Activated CD4-positive, alpha-beta T cell treated with anti-CD3 and anti-CD28 coated beads for 48 hours (primary cell): Measurements from ENCODE around the gene JMJD1C.

Experiments used
- DNase-seq: peaks from one replicate; pipeline ENCODE4 v3.0.0-alpha.2; 2020

JMJD1C gene

DNA sequence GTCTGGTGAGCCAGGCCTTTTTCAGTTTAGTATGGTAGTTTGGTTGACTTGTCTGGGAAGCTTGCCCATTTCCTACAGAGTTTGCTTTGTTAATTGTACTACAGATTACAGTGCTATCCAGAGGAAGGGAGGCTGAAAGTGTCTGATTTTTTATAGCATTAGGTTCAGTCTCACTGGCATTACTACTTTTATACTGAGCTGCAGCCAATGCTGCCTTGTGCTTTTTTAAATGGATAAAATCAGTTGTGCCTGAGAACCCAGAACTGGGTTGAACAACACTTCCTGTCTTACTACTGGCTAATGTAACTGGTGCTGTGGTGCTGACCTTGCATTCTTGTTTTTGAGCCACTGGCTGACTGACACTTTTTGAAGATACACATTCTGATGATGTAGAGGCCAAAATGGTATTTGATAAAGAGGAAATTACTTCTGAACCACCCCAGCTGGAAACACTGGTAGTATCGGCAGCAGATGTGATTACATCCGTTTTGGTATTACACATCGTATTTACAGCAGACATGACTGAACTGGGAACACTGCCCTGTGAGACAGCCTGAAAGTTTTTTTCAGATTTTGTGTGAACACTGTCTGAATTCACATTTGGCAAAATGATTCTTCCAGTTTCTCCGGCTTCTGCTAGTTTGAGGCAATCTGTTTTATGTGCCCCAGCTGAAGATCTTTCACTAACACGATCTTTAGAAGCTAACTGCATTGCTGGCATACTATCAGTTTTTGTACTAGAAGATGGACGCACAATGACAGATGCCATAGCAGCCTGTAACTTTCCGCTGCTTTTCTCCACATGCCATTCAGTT, 258.6 kb downstream of the JMJD1C start:
- DNase-seq: no peak

DNA sequence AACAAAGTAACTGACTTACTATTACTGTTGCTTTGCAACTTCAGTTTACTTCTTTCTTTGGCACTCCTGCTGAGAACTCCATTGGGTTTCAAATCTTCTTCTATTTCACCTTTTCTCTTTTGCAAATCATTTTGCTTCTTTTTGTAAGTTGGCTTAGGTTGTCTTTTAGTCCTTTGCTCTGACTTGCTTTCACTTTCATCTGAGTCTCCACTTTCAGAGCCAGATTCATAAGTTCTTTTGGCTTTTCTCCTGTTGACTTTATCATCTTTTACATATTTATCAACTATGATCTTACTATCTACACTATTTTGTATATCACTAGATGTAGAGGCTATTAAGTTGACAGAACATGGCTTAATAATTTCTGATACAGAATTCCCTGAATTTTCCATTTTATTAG, 259.2 kb downstream of the JMJD1C start:
- no peak for DNase-seq

DNA sequence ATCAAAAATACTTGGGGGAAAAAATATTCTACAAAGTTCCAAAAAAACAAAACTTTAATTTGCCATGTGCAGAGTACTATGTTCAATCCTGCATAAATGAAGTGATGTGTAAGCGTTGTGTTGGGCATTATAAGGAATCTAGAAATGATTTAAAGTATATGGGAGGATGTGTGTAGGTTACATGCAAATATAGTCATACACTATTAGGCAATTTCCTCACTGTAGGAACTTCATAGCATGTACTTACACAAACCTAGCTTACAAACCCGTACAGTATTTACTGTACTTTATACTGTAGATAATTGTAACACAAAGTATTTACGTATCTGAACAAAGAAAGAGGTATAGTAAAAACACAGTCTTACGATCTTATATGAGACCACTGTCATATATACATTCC, 260.4 kb downstream of the JMJD1C start:
- DNase-seq: no peak

DNA sequence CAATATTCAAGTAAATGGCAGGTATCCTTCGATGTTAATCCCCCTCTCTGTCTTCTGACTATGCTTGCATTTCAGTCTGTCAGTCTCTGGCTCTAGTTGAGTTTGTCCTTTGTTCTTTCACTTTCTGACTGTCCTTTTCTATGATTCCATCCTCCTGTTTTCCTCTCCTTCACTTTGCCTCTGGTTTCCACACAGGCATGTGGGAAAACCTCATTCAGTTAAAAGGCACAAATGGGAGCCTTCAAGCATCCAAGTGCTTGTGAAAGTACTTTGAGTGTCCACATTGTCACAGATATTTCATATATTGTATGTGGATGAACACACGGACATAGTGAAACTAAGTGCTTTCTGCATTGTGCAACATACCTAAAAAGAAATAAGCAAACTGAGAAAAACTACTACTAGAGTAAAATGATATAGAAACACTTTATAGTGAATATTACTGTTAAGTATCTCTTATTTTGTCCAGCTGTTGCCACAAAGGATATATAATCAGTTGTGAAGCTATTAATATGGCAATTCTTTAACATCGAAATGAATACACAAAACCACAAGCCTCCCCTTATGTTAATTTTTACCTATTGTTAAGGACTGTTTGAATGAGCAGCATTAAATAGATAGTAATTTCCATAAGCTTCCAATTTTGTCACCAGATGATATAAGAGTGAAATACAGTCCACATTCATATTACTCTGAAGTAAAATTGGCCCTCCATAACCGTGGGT, 260.9 kb downstream of the JMJD1C start:
- DNase-seq: no peak

DNA sequence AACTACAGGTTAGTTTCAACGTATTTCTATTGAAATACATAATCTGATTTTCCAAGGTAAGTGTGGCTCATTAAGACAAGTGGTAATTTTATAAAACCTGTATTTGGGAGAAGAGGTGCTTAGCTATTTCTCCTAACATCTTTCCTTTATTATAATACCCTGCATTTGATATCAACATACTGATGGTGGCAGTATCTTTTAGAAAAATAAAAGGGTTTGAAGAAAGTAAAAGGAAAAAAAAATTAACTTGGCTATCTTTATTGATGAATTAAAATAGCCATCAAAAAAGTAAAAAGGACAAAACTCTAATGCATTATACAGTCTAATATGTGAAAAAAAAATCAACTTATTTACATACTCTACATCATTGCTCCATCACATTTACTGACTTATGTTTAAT, 264.7 kb downstream of the JMJD1C start:
- no peak for DNase-seq

DNA sequence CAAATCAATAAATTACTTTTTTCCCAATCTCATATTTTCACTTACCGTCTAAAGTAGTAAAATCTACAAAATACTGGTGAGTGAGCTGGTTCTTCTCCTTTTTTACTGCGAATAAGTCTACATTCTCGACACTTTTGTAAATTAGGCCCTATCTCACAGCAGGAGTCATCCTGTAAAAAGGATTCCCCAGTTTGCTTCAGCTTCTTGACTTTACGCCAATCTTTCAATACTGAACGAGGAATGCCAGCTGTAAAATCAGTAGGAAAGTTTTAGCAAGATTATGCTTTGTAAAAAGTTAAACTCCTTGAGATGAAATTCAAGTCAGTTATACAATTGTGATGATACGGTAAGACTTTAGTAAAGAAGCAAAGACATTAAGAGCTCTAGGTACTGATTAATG, 265.3 kb downstream of the JMJD1C start:
- no peak for DNase-seq

DNA sequence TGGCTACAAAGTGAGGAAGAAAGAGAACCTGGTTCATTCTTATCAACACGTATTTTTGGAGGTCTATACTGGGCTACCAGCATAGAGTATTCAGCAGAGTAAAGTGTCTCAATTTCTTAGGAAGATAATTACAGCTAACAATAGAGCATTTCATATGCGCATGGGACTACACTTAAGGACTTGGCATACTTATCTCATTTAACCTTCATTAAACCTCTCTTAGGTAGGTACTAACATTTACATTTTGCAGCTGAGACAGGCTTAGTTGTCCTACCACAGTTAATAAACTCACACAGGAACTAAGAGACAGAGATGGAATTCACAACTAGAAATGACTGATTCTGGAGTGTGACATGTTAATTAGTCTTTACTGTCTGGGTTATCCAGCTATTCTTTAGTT, 266.1 kb downstream of the JMJD1C start:
- no peak for DNase-seq

DNA sequence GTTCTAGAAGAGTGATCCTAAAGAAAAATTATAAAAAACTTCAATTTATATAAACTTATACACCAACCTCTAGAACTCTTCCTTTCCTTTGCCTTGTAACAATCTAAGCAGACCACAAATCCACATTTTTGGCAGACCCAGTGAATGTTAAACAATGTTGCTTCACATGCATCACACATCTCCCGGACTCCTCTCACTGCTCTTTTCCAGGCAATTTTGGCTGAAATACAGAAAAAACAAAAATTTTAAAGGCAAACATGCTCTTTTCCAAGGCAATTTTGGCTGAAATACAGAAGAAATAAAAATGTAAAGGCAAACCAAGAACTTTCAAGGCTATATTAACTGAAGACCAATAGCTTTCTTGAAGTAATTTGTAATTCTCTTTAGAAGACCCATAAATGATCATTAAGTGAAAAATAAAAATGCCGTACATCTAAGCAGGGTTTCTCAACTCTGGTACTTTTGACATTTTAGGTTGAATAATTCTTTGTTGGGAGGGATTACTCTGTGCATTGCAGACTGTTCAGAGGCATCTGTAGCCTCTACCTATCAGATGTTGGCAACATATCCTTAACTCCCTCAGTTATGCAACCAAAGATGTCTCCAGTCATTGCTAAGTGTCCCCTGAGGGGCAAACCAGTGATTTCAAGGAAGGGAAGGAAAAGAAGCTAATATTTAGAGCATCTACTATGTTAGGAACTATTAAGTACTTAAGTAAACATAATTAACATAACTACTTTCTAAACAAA, 268.3 kb downstream of the JMJD1C start:
- DNase-seq: no peak

DNA sequence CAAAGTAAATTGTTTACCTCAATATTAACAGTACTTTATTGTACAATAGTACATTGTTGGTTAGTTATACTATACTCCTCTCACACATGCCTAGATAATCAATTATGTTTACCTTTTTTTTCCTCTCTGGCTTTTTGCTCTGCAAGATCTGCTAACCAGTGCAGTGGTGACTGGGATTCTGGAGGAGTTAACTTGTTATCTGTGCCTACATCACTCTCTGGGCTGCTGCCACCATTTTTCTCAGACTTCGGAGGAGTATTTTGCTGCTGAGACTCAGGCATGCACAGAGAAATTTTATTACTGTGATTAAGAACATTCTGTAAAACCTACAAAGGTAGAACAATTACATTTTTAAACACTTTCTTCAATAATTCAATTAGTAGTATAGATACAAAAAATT, 273.0 kb downstream of the JMJD1C start:
- DNase-seq: no peak

DNA sequence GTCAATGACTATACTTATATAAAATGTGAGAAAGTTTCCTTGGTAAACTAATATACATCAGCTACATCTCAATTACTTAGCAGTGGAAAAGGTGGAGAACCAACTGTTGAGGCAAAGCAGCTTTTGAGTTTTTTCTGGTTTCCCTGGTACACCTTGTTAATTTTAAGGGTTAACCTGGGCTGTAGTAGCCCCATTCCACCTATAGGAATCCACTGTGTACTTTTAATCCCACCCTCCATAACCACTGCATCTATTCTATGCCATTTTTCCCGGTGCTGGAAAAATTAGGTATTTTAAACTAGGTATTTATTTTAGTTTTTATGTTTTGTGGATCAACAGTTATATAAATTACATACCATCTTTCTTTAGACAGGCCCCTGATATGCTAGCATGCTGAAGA, 290.2 kb downstream of the JMJD1C start:
- no peak for DNase-seq

DNA sequence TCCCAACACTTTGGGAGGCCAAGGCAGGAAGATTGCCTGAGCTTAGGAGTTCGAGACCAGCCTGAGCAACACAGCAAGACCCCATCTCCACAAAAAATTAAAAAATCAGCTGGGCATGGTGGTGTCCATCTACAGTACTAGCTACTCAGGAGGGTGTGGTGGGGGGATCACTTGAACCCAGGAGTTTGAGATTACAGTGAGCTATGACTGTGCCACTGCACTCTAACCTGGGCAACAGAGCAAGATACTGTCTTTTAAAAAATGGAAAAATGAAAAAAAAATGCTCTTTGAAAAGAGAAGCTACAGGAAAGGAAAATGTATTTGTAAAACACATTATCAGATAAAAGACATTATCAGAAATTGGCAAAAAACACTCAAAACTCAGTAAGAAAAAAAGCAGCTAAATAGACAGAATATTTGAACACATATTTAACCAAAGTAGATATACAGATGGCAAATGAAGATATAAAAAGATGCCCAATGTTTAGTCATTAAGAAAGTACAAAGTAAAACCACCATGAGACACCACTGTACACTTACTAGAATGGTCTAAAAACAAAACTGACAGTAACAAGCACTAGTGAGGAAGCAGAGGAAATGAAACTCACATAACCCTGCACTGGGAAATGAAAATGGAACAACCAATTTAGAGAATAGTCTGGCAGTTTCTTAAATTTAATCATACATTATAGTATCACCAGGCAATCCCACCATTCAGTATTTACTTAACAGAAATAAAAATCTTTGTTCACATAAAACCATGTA, 292.1 kb downstream of the JMJD1C start:
- DNase-seq: no peak

DNA sequence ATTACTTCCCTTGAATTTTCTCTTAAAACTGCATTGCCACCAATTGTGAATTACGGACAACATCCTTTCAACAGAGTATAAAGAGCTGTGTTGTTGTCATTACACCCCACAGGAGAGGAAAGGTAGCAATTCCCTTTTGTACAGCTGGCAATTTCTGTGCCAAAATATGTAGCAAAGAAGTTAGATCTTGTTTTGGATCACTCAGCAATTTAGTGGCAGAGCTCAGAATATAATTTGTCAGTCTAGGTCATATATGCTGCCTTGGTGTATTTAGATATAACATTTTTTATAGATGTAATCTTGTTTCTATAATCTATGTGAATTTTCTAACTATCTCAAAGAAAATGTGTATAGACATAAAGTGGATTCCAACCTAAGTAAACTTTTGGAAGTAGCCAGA, 293.9 kb downstream of the JMJD1C start:
- DNase-seq: no peak

DNA sequence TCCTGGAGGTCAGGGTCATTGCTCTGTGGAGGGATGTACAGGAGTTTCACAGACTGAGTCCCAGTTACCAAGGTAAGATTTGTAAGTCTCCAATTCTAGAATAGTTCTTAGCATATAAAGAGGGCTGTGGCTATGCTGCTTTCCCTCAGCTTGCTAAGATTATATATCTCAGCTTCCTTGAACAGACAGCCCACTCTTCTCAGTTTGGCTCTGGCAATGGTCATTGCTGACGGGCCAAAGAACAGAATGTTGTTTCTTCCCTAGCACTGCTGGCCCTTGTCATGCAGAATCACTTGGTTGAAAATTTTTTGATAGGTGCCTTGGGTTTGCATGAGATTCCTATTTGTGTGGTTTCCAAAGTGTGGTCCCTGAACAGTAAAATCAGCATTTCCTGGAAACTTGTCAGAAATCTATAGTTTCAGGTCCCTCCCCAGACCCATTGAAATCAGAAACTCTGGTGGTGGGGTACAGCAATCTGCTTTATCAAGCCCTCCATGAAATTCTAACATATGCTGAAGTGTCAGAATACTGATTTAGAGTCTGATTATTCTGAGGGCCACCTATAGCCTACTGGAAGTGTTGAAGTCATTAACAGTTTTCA, 294.4 kb downstream of the JMJD1C start:
- no peak for DNase-seq

DNA sequence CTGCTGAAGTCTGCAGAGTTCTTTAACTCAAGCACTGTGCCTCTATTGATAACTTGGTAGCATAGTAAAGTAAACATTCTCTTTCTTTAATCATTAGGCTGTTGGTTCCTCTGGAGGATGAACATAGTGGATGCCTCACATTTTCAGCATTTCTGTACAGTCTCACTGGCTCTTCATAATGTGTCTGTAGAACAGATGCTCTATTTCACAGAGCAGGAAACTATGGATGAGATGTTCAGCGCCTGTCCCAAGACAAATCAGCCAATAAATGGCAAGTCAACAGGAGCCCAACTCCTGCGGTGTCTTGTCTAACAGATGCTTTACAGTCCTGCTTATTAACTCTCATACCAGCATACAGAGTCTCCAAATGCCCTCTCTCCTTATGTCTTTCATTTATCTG, 296.2 kb downstream of the JMJD1C start:
- no peak for DNase-seq

DNA sequence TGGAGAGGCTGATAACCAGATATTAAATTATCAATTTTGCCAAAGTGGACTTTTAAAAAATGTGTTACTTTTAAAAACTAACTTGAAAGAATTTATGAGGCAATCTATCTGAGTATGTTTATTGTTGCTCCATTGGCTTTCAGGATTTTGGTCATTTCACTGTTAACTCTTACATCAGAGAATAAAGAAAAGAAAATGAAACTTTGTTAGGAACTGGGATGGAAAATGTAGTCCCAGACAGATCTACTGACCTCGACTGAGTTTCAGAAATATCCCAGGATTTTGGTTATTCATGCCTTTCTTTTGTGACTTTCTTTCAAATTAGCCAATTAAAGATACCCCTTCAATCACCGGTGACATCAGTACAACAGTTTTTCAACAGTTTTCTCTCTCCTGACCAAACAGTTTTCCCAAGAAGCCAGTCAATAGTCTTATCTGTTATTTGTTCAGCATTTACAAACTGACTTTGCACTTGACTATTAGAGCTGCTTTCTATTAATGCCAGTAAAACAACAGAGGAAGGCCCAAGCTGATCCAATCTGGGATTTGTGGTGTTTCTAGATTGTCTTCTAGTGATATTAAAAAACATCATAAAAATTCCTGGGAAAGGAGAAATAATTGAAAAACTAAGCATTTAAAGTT, 296.8 kb downstream of the JMJD1C start:
- DNase-seq: no peak

DNA sequence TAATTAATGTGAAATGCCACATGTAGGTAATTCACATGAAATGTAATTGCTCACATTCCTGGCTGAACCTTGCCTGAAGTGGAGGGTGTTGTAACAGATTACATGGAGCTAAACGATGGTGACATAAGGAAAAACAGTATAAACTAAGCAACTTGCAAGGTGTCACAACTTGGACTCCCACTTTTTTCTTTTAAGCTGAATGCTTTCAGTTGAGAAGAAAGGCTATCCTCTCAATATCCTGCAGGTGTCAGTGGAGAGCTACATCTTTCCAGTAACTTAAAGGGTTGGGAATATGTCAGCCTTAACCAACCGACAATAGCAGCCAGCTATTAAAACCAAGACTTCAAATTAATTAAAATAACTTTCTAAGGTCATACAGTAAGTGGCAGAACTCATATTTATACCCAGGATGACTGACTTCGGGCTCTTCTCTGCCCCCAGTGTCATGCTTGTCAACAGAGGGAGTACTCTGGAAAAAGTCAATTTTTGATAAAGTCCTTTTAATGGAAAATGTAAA, 299.0 kb downstream of the JMJD1C start:
- DNase-seq: no peak

DNA sequence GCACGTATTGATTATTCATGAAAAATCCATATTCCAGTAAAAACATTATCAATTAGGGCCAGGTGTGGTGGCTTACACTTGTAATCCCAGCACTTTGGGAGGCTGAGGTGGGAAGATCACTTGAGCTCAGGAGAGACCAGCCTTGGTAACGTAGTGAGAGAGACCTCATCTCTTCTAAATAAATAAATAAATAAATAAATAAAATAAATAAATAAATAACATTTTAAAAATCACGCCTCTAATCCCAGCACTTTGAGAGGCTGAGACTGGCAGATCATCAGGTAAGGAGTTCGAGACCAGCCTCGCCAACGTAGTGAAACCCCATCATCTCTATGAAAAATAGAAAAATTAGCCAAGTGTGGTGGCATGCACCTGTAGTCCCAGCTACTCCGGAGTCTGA, 300.5 kb downstream of the JMJD1C start:
- no peak for DNase-seq

DNA sequence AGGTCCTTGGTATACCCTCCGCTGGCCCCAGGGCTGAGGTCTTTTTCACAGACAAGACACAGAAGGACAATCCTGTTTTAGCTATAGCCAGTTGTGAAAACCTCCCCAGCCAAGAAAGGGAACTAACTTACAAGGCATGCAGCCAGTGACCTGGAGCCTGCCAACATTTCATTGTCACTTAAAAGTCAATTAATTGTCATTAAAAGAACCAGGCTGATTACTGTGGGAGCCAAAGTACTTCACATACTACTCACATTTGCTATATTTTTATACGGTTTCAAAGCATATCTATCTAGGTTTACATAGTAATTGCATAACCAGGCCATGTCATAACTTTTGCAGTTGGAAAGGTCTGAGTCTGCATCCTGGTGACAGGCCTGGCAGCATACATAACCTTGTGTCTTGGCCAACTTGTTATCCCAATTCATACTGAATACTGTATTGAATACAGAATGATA, 301.6 kb downstream of the JMJD1C start:
- DNase-seq: no peak

DNA sequence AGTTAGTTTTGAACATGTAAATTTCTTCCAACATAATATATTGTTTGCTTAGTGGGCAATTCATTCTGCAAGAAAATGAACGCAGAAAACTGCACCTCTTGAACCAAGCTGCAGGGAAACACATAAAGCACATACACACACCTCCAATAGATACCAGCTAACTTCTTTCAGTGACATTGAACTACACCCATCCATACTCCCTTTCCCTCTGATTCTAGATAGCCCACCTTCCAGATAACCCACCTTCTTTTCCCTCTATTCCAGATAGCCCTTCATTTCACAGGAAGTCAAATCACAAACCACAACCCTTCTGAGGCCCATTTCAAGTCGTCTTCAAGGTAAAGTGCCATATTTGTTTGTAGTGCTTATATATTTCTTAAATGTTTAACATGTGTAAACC, 304.2 kb downstream of the JMJD1C start:
- no peak for DNase-seq

DNA sequence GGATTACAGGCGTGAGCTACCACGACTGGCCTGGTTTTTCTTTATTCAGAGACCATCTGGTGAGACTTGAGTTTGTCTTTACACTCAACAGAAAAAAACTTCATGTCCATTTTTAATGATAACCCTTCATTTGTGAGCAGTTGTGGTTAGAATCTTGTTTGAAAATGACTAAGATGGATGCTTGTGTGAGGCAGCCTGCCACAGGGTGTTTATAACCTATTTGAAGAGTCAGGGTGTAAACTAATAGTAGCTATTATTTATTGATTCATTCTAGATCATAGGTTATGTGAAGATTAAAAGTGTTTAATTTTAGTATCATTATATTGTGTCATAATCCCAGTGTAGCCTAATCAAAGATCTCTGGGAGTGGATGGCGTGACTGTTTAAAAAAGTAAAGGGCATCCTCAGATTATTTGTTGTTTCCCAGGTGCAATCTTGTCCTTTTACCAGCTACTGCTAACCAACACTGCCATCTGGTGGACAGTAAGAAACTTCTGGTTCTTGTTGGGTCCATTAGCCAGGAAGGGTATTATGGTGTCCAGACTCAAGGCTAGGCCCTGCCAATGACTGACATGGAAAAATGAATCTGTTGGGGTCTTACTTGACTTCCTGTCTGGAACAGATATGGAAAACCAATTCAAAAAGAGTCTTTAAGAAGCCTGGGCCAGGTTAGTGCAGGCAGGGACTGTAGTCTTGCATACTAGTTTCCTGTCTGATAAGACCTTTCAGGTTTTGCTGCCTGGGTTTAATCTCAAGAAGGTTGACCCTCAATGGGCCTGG, 307.7 kb downstream of the JMJD1C start:
- DNase-seq: peak; percentile 47

DNA sequence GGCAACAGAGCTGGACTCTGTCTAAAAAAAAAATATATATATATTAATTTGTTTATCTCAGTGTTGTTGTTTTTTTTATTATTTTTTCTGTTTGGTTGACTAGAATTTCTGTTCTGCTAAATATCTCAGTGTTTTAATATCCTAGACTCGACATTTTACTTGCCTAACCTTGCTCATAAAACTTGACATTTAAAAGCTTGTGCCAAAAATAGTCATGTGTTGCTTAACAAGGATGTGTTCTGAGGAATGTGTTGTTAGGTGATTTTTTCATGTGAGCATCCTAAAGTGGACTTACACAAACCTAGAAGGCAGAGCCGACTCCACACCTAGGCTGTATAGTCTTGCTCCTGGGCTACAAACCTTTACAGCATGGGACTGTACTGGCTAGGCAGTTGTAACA, 309.5 kb downstream of the JMJD1C start:
- no peak for DNase-seq
